NCI-H2227 treated with DMSO at 0.1 percent for 48 hours (cell line): ENCODE results near the gene KRTAP9-8.
"Not testable (repeated sequence)": the region's sequence is repeated elsewhere in the genome, so short reads cannot be mapped to it uniquely, and the experiment has no call there.

Experiments
- DNase-seq: peaks from one replicate; lab custom pipeline; 2025; lab: John Stamatoyannopoulos, UW

Gene KRTAP9-8

DNA sequence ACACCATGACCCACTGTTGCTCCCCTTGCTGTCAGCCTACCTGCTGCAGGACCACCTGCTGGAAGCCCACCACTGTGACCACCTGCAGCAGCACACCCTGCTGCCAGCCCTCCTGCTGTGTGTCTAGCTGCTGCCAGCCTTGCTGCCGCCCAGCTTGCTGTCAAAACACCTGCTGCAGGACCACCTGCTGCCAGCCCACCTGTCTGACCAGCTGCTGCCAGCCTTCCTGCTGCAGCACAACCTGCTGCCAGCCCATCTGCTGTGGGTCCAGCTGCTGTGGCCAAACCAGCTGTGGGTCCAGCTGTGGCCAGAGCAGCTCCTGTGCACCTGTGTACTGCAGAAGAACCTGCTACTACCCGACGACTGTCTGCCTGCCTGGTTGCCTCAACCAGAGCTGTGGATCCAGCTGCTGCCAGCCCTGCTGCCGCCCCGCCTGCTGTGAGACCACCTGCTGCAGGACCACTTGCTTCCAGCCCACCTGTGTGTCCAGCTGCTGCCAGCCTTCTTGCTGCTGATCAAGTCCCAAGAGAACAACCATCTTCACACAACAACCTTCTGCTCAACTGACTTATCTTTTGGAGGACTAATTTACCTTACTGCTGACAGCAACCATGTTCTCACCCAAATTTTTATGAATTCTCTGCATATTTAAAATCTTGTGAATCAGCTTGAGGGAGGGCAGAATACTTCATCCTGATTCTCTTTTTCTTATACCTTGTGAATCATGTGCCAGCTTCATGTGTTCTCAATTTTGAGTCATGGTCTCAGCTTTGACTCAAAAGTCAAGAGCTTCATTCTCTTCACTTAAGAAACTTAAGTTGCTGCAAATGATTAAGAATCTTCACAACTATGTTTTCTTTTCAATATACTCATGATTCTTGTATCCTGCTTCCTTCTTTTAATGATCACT is 17.8 kb downstream of the KRTAP9-8 start, which contains the start of gene KRTAP9-9:
TSS of gene KRTAP9-9 (plus strand) at position 4 of the 910 bp plus-strand sequence.
- not testable (repeated sequence) for DNase-seq

DNA sequence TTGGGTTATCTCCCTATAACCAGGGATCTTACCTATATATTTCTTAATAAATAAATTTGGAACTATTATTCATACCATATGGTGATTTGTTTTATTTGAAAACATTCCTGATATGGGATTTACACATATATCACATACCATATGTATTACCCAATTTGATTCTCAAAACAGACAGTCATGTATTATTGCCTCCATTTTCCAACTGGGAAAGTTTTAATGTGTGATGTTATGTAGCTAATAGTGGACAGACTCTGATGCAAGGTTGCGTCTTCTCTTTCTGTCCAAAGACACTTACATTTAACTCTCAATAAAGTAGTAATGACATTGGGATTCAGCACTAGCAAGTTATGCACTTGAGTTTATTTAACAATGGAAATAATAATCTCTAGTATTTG is 18.5 kb downstream of the KRTAP9-8 start:
- no peak for DNase-seq

DNA sequence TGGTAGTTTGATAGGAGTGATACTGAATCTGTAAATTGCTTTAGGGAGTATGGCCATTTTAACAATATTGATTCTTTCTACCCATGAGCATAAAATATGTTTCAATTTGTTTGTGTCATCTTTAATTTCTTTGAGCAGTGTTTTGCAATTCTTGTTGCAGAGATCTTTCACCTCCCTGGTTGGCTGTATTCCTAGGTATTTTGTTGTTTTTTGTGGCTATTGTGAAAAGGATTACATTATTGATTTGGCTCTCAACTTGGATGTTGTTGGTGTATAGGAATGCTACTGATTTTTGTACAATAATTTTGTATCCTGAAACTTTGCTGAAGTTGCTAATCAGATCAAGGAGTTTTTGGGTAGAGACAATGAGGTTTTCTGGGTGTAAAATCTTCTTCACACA is 20.6 kb downstream of the KRTAP9-8 start:
- no peak for DNase-seq

DNA sequence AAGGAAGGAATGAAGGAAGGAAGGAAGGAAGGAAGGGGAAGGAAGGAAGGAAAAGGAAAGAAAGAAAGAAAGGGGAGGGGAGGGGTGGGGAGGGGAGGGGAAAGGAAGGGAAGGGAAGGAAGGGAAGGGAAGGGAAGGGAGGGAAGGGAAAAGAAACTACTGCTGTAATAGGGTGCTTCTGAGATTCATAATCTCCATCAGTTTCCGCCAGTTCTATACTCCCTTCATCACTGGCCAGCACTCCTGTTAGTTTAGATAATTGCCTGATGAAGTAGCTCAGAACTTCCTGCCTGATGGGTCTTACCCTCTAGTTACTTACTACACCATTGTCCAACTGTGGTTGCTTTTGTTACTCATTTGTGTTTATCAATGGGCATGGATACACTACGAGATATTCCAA is 25.4 kb downstream of the KRTAP9-8 start:
- no peak for DNase-seq

DNA sequence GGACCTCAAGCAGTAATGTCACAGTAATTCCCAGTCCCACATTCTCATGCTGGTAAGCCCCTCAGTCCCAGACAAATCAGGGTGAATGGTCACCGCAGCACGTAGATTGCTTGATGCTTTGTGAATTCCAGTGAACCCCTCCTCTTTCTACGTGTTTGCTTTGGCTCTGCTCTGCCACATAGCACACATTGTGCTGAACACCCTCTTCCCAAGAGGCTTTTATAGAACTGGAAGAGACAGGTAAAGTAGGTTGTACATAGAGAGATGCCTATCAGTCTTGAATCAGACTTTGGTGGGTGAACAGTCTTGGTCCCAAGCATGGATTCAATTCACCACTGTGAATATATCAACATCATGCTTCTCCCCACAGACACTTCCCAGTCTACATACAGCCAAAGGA is 26.8 kb downstream of the KRTAP9-8 start:
- no peak for DNase-seq

DNA sequence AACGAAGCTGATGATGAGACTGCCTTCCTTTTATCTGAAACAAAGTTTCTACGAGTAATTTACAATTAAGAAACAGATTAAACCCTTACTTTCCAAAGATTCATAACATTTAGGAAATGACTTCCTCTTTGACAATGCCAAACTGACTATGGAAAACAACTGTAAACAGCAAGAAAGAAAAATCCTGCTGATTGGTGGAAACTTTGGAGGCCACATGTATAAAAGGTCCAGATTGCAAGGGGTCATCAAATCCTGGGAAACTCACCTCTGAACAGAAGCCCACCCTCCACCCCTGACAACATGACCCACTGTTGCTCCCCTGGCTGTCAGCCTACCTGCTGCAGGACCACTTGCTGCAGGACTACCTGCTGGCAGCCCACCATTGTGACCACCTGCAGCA is 27.3 kb downstream of the KRTAP9-8 start, which contains the start of gene KRTAP9-6:
TSS of gene KRTAP9-6 (plus strand) at position 301 of the 400 bp plus-strand sequence. CDS start at position 301, 0 bp downstream.
- no peak for DNase-seq

DNA sequence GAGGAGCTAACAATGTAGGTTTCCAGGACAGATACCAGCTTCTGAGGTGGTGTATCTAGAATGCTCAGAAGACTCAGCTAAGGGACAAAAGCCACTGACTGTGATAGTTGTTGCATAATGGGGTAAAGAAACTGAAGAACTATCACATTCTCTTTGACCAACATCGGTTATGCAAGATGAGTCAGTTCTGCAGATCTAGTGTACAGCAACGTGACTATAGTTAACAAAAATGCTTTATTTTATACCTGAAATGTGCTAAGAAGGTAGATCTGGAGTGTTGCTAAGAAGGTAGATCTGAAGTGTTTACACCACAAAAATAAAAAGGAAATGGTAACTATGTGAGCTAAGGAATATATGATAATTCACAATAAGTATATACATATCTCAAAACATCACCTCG is 29.9 kb downstream of the KRTAP9-8 start:
- DNase-seq: no peak

DNA sequence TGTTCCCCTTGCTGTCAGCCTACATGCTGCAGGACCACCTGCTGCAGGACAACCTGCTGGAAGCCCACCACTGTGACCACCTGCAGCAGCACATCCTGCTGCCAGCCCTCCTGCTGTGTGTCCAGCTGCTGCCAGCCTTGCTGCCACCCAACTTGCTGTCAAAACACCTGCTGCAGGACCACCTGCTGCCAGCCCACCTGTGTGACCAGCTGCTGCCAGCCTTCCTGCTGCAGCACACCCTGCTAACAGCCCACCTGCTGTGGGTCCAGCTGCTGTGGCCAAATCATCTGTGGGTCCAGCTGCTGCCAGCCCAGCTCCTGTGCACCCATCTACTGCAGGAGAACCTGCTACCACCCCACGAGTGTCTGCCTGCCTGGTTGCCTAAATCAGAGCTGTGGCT is 33.5 kb downstream of the KRTAP9-8 start:
- DNase-seq: not testable (repeated sequence)

DNA sequence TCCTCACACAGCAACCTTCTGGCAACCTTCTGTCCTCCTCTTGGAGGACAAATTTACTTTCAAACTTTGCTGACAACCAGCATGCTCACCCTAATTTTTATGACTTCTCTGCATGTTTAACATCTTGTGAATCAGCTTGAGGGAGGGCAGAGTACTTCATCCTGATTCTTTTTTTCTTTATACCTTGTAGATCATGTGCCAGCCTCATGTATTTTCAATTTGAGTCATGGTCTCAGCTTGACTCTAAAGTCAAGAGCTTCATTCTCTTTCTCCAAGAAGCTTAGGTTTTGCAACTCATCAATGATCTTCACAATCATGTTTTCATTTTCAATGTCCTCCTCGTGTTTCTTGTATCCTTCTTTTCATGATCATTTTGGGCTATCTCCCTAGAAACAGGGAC is 34.1 kb downstream of the KRTAP9-8 start:
- DNase-seq: no peak

DNA sequence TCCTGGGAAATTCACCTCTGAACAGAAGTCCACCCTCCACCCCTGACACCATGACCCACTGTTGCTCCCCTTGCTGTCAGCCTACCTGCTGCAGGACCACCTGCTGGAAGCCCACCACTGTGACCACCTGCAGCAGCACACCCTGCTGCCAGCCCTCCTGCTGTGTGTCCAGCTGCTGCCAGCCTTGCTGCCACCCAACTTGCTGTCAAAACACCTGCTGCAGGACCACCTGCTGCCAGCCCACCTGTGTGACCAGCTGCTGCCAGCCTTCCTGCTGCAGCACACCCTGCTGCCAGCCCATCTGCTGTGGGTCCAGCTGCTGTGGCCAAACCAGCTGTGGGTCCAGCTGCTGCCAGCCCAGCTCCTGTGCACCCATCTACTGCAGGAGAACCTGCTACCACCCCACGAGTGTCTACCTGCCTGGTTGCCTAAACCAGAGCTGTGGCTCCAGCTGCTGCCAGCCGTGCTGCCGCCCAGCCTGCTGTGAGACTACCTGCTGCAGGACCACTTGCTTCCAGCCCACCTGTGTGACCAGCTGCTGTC is 37.9 kb downstream of the KRTAP9-8 start, which contains the start of gene KRTAP9-7:
TSS of gene KRTAP9-7 (plus strand) at position 51 of the 543 bp plus-strand sequence. CDS start at position 51, 0 bp downstream.
- DNase-seq: not testable (repeated sequence)

DNA sequence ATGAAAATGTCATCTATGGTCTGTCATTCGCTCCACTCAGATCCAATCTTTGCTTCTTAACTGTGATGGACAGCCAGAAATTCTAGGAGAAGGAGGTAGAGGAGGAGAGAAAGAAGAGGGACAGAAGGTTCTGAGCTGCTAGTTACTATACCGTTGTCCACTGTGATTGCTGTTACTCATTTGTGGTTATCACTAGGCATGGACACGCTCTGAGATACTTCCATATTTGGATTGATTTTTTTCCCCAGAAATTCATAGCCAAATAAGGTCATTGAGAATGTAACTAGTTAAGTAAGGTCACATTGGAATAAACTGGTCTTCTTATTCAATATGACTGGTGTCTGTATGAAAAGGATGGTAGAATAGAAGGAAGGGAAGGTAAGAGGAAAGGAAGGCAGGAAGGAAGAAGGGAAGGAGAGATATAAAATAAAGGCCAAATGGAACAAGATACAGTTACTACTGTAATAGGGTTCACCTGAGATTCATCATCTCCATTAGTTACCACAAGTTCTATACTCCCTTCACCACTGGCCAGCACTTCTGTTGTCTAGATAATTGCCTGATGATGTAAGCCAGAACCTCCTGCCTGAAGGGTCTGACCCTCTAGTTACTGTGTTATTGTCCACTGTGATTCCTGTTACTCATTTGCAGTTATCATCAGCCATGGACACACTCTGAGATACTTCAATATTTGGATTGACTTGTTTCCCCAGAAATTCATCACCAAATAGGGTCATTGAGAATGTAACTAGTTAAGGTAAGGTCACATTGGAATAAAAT is 40.6 kb downstream of the KRTAP9-8 start:
- DNase-seq: no peak

DNA sequence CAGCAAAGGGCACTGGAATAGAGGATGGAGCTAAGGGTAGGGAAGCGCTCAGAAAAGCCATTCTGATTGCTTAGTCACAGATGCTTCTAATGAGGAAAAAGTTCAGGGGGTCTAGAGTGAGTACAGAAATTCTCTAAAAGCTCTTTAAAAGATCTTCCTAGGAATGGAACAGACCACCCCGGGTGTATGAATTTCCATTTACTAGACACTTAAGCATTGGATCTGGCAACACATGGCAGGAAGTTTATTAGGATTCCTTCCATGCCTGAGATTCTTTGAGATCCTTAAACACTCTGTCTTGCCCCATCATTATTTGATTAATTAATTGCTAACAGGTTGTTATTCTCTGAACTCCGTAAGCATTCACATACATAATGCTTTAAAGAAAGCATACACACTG is 46.2 kb downstream of the KRTAP9-8 start:
- DNase-seq: no peak

DNA sequence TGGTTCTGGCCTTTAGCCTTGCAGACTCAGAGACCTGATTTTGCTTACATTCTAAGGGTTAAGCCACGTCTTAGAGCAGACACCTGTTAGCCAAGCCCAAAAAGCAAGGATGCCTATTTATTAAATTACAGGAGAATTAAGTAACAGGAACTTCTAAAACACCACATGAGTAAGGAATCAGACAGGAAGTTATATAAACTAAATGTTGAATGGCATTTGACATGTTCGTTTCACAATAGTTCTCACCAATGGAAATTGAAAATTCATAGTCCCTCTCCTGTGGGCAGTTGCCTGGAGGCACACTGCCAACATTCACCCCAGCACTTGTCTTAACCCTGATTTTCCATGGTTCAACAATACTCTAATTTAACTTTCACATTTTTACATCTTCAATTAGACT is 46.7 kb downstream of the KRTAP9-8 start:
- no peak for DNase-seq

DNA sequence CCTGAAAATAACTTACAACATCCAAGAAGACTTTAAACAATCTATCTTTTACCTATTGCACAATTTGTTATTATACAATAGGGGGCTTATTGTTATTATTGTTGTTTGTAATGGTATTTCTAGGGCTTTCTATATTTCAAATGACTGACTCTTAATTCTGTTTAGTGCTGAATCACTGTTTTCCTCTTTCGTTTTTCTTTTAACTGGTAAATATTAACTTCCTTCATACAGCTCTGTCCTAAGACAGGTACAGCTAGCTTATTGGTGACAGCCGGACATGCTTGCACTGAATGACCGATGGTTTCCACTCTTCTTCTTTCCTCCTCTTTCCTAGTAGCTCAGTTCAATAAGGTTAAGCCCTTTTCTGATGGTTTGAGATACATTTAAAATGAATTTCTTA is 49.3 kb downstream of the KRTAP9-8 start:
- DNase-seq: no peak
